ENCODE measurements around the gene MYO16. TPM values are rescaled to one million over a fixed set of nuclear protein-coding genes. Genes with fewer than 3 reads are reported as not detected.
"Not testable (repeated sequence)": the region's sequence is repeated elsewhere in the genome, so short reads cannot be mapped to it uniquely, and the experiment has no call there.

MYO16 gene
- total and polyA plus RNA-seq, 7 donors: 0.01 to 0.46 (median 0.30) TPM

- 85 to 90% (median 87%) methylated on average over 7 of the region's 7 CpGs for WGBS, 3 donors
- Histone ChIP-seq H3K9me3 (no peaks in the 10 kb centered on the region), H3K36me3 (ENCODE audit: insufficient read depth in 1 of 2, low read depth in 1 of 2) (no peaks in the 10 kb centered on the region), H3K4me3 (no peak overlapping the region), H3K27ac (no peak overlapping the region), H3K27me3 (ENCODE audit: insufficient read depth in 3 of 3, low read length in 2 of 3) (peaks cover 0 to 3% (median 0%) of the 10 kb centered on the region in 3 donors), H3K4me1 (no peaks in the 10 kb centered on the region)
- DNase-seq (no peak), ATAC-seq (no peak)
- intact Hi-C loops (cut with DNase I): no loop called here
- TF ChIP-seq, protein P1, sequence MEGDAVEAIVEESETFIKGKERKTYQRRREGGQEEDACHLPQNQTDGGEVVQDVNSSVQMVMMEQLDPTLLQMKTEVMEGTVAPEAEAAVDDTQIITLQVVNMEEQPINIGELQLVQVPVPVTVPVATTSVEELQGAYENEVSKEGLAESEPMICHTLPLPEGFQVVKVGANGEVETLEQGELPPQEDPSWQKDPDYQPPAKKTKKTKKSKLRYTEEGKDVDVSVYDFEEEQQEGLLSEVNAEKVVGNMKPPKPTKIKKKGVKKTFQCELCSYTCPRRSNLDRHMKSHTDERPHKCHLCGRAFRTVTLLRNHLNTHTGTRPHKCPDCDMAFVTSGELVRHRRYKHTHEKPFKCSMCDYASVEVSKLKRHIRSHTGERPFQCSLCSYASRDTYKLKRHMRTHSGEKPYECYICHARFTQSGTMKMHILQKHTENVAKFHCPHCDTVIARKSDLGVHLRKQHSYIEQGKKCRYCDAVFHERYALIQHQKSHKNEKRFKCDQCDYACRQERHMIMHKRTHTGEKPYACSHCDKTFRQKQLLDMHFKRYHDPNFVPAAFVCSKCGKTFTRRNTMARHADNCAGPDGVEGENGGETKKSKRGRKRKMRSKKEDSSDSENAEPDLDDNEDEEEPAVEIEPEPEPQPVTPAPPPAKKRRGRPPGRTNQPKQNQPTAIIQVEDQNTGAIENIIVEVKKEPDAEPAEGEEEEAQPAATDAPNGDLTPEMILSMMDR (IDR thresholded peaks at IDR 0.05): no peak
These were observed 461.8 kb downstream of the MYO16 start for GRCh38 chr13:109091249-109091648.

GRCh38 chr13:109092186-109092585, 462.8 kb downstream of the MYO16 start:
- H3K27me3 ChIP-seq (ENCODE audit: insufficient read depth in 3 of 3, low read length in 2 of 3); H3K36me3 ChIP-seq (ENCODE audit: insufficient read depth in 1 of 2, low read depth in 1 of 2); H3K4me1 ChIP-seq; H3K4me3 ChIP-seq; DNase-seq; H3K9me3 ChIP-seq; H3K27ac ChIP-seq; intact Hi-C loops (cut with DNase I); ATAC-seq: not testable (repeated sequence)
- WGBS, 3 donors: 85 to 89% (median 86%) methylated on average over 3 of the region's 3 CpGs

DNA sequence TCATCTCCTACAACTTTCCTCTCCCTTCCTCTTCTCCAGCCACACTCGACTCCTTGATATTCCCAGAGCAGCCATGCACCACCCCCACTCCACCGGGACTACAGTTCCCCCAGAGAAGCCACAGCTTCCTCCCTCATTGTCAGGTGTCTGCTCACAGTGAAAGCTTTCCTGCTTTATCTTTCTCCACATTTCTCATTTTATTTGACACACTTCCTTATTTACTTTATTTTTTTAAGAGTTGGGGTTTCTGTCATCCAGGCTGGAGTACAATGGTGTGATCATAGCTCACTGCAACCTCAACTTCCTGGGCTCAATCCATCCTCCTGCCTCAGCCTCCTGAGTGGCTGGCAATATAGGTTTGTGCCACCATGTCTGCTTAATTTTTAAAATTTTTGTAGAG, 464.6 kb downstream of the MYO16 start:
- Histone ChIP-seq H3K27me3 (ENCODE audit: insufficient read depth in 3 of 3, low read length in 2 of 3) (peaks cover 0 to 1% (median 0%) of the 10 kb centered on the region in 3 donors), H3K9me3 (no peaks in the 10 kb centered on the region), H3K4me1 (no peaks in the 10 kb centered on the region), H3K4me3 (no peak overlapping the region), H3K27ac (no peak overlapping the region), H3K36me3 (ENCODE audit: insufficient read depth in 1 of 2, low read depth in 1 of 2) (no peaks in the 10 kb centered on the region)
- intact Hi-C loops (cut with DNase I): no loop called here
- 48 to 64% (median 55%) methylated on average over 2 of the region's 2 CpGs for WGBS, 3 donors
- TF ChIP-seq, protein P1 (IDR thresholded peaks at IDR 0.05): no peak
- DNase-seq: no peak
- no peak for ATAC-seq

DNA sequence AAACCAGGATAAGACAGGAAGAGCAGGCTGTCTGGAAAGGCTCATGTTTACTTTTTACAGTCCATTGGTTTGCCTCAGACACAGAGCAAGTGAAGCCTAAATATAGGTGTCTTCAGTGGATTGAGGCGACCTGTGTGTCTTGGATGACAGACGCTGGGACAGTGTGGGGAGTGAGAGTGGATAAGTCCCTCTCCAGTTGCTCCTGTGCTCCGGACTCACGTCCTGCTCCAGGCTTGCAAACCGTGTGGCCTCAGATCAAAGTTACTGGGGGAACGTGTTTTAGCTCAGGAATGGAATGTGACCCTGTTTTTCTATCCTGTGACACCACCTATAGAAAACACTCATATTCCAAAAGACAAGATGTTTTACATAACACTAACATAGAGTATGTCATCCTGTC, 465.7 kb downstream of the MYO16 start:
- WGBS, 3 donors: 53 to 66% (median 57%) methylated on average over 6 of the region's 6 CpGs

GRCh38 chr13:109096101-109096500, 466.7 kb downstream of the MYO16 start:
- intact Hi-C loops (cut with DNase I): no loop called here
- Histone ChIP-seq H3K9me3 (no peaks in the 10 kb centered on the region), H3K36me3 (ENCODE audit: insufficient read depth in 1 of 2, low read depth in 1 of 2) (no peaks in the 10 kb centered on the region), H3K27me3 (ENCODE audit: insufficient read depth in 3 of 3, low read length in 2 of 3) (peaks cover 0 to 1% (median 0%) of the 10 kb centered on the region in 3 donors), H3K4me3 (no peak overlapping the region), H3K4me1 (no peaks in the 10 kb centered on the region), H3K27ac (no peak overlapping the region)
- TF ChIP-seq, protein P1 (IDR thresholded peaks at IDR 0.05): no peak
- DNase-seq (no peak), ATAC-seq (no peak)
- WGBS, 3 donors: 51 to 70% (median 66%) methylated on average over 6 of the region's 6 CpGs

More for the DNA sequence above, 465.7 kb downstream of the MYO16 start:
- H3K27me3 ChIP-seq (ENCODE audit: insufficient read depth in 3 of 3, low read length in 2 of 3): peaks cover 0 to 1% (median 0%) of the 10 kb centered on the region in 3 donors
- no peaks in the 10 kb centered on the region for H3K9me3 ChIP-seq
- TF ChIP-seq, protein P1 (IDR thresholded peaks at IDR 0.05): no peak
- H3K4me1 ChIP-seq: no peaks in the 10 kb centered on the region
- no peaks in the 10 kb centered on the region for H3K36me3 ChIP-seq (ENCODE audit: insufficient read depth in 1 of 2, low read depth in 1 of 2)
- intact Hi-C loops (cut with DNase I): no loop called here
- no peak overlapping the region for H3K27ac ChIP-seq
- no peak overlapping the region for H3K4me3 ChIP-seq
- ATAC-seq (no peak), DNase-seq (no peak)

Measured in psoas muscle (tissue), 8 donors.